SK-N-SH treated with all-trans-retinoic acid at 6 μM for 48 hours (cell line): Measurements from ENCODE around the gene LCE3C.

Source experiments
- ARNTL ChIP-seq: fragments of 450-650 bp; formaldehyde crosslinking; IDR thresholded peaks from 2 replicates; pipeline ENCODE4 v1.5.0; 2020; ENCODE audit warnings: low read depth, mild to moderate bottlenecking, moderate library complexity, borderline replicate concordance
- CSDC2 ChIP-seq: fragments of 250-450 bp; sonication (Bioruptor Pico); IDR thresholded peaks from 2 replicates; pipeline ENCODE4 v1.5.0; 2020; ENCODE audit warnings: mild to moderate bottlenecking, moderate library complexity
- ESRRG ChIP-seq: fragments of 250-450 bp; sonication (Bioruptor Pico); IDR thresholded peaks from 2 replicates; pipeline ENCODE4 v1.6.1; 2021; ENCODE audit warnings: mild to moderate bottlenecking
- ISL1 ChIP-seq: fragments of 250-450 bp; sonication (Bioruptor Pico); IDR thresholded peaks from 2 replicates; pipeline ENCODE4 v2.1.2; 2022; ENCODE audit warnings: mild to moderate bottlenecking, moderate library complexity
- ZC3H10 ChIP-seq: fragments of 250-450 bp; sonication (Bioruptor Pico); IDR thresholded peaks from 2 replicates; pipeline ENCODE4 v1.5.1; 2021; ENCODE audit warnings: mild to moderate bottlenecking, moderate library complexity
- TF ChIP-seq, protein P1 (sequence below): fragments of 250-450 bp; sonication (Bioruptor Pico); IDR thresholded peaks from 2 replicates; pipeline ENCODE4 v1.8.0; 2020; ENCODE audit warnings: mild to moderate bottlenecking, moderate library complexity, borderline replicate concordance

DNA sequence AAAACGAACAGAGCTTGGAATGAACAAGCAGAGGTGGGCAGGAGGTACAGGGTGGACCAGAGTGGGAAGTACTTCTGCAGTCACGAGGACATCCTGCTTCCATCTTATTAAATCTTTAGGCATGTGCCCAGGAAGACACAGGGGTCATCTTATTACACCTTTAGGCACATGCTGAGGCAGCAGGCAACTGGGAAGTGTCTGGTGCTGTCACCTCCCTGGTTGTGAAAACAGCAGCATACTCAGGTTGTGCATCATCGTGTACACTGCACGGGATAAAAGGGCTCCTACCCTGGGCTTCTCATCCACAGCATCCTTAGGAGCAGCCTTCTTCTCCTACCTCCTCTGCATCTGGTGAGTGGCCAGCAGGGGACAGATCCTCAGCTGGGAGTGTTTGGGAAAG is at the start of gene LCE3C:
- TF ChIP-seq ISL1 (CRISPR knock-in tag): no peak
- TF ChIP-seq ARNTL: no peak
- no peak for TF ChIP-seq ESRRG
- no peak for TF ChIP-seq CSDC2
- no peak for TF ChIP-seq ZC3H10 (CRISPR knock-in tag)
- TF ChIP-seq, protein P1, sequence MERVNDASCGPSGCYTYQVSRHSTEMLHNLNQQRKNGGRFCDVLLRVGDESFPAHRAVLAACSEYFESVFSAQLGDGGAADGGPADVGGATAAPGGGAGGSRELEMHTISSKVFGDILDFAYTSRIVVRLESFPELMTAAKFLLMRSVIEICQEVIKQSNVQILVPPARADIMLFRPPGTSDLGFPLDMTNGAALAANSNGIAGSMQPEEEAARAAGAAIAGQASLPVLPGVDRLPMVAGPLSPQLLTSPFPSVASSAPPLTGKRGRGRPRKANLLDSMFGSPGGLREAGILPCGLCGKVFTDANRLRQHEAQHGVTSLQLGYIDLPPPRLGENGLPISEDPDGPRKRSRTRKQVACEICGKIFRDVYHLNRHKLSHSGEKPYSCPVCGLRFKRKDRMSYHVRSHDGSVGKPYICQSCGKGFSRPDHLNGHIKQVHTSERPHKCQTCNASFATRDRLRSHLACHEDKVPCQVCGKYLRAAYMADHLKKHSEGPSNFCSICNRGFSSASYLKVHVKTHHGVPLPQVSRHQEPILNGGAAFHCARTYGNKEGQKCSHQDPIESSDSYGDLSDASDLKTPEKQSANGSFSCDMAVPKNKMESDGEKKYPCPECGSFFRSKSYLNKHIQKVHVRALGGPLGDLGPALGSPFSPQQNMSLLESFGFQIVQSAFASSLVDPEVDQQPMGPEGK (CRISPR knock-in tag): no peak
